Measurements from ENCODE around the gene DCP1B. TPM values are rescaled to one million over a fixed set of nuclear protein-coding genes. Genes with fewer than 3 reads are reported as not detected.

DCP1B gene
- total and polyA plus RNA-seq, 2 donors (not counting 3 experiments of a cell fraction or from before 2014, with no cell fraction given), result 11.2 to 19.8 TPM

DNA sequence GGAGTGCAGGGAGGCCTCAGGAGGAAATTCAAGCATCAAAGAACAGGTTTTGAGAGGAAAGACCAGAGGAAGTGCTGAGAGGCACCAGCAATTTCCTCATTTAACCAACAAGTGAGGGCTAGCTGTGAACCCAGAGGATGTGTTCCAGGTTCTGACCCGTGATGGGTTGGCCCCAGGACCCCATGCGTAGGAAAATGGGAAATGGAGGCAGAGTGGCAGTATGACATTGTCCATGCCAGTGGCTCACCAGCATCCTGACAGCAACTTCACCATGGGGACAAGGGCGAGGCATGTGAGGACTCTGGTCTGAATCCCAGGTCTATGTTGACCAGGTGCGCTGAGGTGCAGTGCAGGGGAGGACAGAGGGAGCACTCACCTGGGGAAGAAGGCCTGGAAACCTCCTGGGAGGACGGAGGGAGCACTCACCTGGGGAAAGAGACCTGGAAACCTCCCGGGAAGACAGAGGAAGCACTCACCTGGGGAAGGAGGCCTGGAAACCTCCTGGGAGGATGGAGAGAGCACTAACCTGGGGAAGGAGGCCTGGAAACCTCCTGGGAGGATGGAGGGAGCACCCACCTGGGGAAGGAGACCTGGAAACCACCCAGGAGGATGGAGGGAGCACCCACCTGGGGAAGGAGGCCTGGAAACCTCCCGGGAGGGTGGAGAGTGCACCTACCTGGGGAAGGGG, 79.1 kb downstream of the DCP1B start:
- no peak overlapping the region for H3K9ac ChIP-seq (replicated peaks; ENCODE audit: extremely low read depth, insufficient read depth, low read length)
- dilution Hi-C loops (cut with MboI; ENCODE audit: extremely low pct_ligation_motif_present, low sequenced_read_pairs) (loop anchor here (25.0 kb wide), 1 partner anchor 288 kb away; the partner anchor contains the start of gene WNT5B), intact Hi-C loops (cut with micrococcal nuclease) (no loop called here)
- no peaks in the 10 kb centered on the region for H4K20me1 ChIP-seq (replicated peaks; ENCODE audit: control insufficient read depth, extremely low read depth, insufficient read depth, low read length)
- no peaks in the 10 kb centered on the region for H3K36me3 ChIP-seq (ENCODE audit: control insufficient read depth in 2 of 2, extremely low read depth in 1 of 2, insufficient read depth in 2 of 2, low read length in 2 of 2)
- no peaks in the 10 kb centered on the region for H3K9me1 ChIP-seq (replicated peaks; ENCODE audit: control insufficient read depth, extremely low read depth, insufficient read depth, low read length)
- H3K4me3 ChIP-seq (replicated peaks in 1 of 3; ENCODE audit: insufficient read depth in 1 of 3, low read depth in 1 of 3, low read length in 3 of 3), result no peak overlapping the region
- H3K9me3 ChIP-seq (replicated peaks; ENCODE audit: control insufficient read depth, insufficient read depth, low read length), result no peaks in the 10 kb centered on the region
- BruUV-seq (replicated peaks), result no TSS peak
- ChIA-PET CTCF (interaction anchor here (3.1 kb wide), 1 partner anchor 15 kb away, joined by 17 read pairs; no protein-coding TSS in a partner anchor), POLR2A (no interaction called here)
- no peaks in the 10 kb centered on the region for H3K4me1 ChIP-seq (ENCODE audit: control insufficient read depth, extremely low read depth, insufficient read depth, low read length)
- H3K27me3 ChIP-seq (ENCODE audit: control insufficient read depth in 2 of 2, insufficient read depth in 2 of 2, low read length in 2 of 2), result peaks cover 0 to 9% of the 10 kb centered on the region in 2 experiments
- no peaks in the 10 kb centered on the region for H3K79me2 ChIP-seq (ENCODE audit: control insufficient read depth, insufficient read depth, low read length)
- H3K27ac ChIP-seq (ENCODE audit: insufficient read depth, low read depth, low read length), result no peak overlapping the region
- no peak overlapping the region for H3K4me2 ChIP-seq (ENCODE audit: insufficient read depth, low read length)
- no peak for TF ChIP-seq FOS (IDR thresholded peaks at IDR 0.05; ENCODE audit: borderline replicate concordance, insufficient read depth, low read length)
- TF ChIP-seq POLR2AphosphoS5 (IDR thresholded peaks at IDR 0.05; ENCODE audit: insufficient read depth, low read depth, low read length), result no peak
- no peak for TF ChIP-seq GATA2 (IDR thresholded peaks at IDR 0.05; ENCODE audit: insufficient read depth, insufficient read length, low read depth, low read length)
- no peak for TF ChIP-seq MYC (IDR thresholded peaks at IDR 0.05; ENCODE audit: low read depth, low read length)
- no peak for TF ChIP-seq JUN (IDR thresholded peaks at IDR 0.05; ENCODE audit: borderline replicate concordance, insufficient read depth, insufficient read length, low read depth)
- no peak for TF ChIP-seq EZH2 (IDR thresholded peaks at IDR 0.05; ENCODE audit: borderline replicate concordance, low read depth, low read length, severe bottlenecking)
- TF ChIP-seq POLR2A (IDR thresholded peaks at IDR 0.05; ENCODE audit: low read depth, low read length), result no peak
- no peak for TF ChIP-seq CTCF (IDR thresholded peaks at IDR 0.05; ENCODE audit: extremely low read depth in 1 of 2, insufficient read depth in 1 of 2, low read depth in 1 of 2, low read length in 2 of 2)
- TF ChIP-seq, protein P1, sequence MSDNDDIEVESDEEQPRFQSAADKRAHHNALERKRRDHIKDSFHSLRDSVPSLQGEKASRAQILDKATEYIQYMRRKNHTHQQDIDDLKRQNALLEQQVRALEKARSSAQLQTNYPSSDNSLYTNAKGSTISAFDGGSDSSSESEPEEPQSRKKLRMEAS (IDR thresholded peaks at IDR 0.05; ENCODE audit: insufficient read depth, insufficient read length), result no peak
- FAIRE-seq (no peak), DNase-seq (ENCODE audit: low read depth, low spot score) (no peak)
- H2AFZ ChIP-seq (ENCODE audit: low read depth, low read length), result no peak overlapping the region

Data from endothelial cell of umbilical vein (primary cell).